SH-SY5Y (cell line): ENCODE results near the gene ANAPC16.

Experiments used
- GATA2 ChIP-seq: IDR thresholded peaks from 2 replicates; pipeline ENCODE4 v1.6.1; 2011; ENCODE audit warnings: mild to moderate bottlenecking, low read depth, low read length
- GATA3 ChIP-seq: IDR thresholded peaks from 2 replicates; pipeline ENCODE4 v1.6.1; 2011; ENCODE audit warnings: low read depth, mild to moderate bottlenecking, low read length, moderate library complexity

Gene ANAPC16

DNA sequence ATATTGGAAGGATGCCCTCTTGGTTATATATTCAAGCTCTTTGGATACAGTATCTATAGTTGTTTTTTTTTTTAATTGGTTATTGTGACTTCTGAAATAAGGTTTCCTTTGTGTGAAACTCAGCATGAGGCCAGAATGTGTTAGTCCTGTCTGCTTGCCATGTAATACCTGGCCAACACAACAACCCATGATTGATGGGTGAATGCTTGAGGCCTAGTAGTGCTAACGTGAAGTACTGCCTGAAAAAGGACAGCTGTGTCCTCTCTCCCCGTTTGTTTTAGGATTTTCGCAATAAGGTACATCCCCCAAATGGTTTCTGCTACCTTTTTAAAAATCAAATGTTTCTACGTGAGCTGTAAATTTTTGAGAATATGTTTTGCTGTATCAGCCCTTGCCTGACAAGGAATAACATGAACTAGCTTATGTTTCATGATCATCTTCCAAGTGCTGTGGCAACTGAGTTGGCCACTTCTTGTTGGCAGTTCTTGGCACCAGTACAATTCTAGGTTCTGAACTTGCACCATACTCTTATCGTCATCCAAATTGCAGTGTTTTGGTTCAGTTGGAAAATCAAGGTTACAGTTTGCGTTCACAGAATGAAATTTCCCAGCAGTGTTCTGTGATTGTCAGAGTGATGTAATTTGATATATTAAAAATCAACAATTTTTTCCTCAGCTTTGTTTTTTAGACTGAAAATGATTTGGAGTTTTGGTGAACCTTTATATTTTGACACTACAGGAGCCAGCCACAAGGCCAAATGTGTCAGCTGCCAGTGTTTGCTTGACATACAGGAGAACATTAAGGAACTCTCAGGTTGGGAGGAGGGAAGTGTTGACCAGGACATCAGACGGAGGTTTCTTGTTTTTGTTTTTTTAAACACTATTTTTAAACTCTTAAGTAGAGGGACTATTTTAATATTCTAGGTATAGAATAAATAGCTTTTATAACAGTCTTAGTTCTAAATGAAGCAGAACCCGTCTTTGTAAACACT lies 13.7 kb downstream of the ANAPC16 start:
- TF ChIP-seq GATA3 (no peak), GATA2 (no peak)

- TF ChIP-seq GATA3 (no peak), GATA2 (no peak)
Measured at GRCh38 chr10:72233621-72234020, 17.8 kb downstream of the ANAPC16 start.

- TF ChIP-seq GATA2 (no peak), GATA3 (no peak)
Measured at GRCh38 chr10:72234560-72235095, 18.8 kb downstream of the ANAPC16 start.

GRCh38 chr10:72235544-72236279 lies 19.9 kb downstream of the ANAPC16 start:
- TF ChIP-seq GATA2 = no peak
- no peak for TF ChIP-seq GATA3

DNA sequence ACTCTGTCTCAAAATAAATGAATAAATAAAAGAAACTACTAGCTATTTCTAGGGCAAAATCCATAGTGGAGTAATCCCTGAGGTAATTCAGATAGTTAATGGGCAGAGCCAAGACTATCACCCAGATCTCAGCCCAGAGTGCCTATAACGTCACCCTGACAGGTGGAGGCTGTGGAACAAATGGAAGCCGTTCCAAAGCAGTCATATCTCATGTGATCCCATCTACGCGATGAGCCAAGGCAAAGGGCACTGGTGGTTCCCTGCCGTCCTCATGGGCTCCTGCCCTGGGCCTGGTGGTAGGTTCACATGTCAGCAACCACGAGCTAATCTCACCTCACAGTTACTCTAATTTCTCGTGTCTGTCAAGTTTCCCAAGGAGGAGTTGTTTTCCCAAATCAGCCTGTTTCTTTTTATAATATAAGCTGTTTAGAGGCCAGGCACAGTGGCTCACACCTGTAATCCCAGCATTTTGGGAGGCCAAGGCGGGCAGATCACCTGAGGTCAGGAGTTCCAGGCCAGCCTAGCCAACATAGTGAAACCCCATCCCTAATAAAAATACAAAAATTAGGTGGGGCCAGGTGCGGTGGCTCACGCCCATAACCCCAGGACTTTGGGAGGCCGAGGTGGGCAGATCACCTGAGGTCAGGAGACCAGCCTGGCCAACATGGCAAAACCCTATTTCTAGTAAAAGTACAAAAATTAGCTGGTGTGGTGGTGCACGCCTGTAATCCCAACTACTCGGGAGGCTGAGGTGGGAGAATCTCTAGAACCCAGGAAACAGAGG lies 22.8 kb downstream of the ANAPC16 start:
- TF ChIP-seq GATA3 (no peak), GATA2 (no peak)

DNA sequence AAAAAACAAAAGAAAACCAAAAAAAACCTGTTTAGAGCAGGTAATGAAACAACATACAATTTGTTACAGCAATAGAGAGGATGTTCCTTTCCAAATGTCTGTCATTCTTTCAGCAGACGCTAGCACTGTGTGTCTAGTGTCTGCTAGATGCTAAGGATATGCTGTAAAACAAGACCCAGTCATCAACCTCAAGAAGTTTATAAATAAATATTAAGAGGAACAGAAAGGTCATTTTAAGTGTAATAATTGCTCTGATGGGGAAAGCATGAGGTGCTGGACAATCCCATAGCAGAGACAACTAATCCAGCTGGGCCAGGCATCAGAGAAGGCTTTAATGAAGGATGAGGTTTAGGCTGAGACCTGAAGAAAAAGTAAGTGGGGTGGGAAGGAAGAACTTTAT lies 23.6 kb downstream of the ANAPC16 start:
- TF ChIP-seq GATA2 (no peak), GATA3 (no peak)

DNA sequence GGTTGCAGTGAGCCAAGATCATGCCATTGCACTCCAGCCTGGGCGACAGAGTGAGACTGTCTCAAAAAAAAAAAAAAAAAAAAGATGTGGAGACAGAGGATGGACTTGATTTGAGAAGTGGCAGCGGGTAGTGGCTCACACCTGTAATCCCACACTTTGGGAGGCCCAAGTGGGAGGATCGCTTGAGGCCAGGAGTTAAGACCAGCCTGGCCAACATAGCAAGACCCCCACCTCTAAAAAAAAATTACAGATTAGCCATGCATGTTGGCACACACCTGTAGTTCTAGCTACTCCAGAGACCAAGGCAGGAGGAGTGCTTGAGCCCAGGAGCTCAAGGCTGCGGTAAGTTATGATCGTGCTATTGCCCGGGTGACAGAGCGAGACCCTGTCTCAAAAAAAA lies 24.6 kb downstream of the ANAPC16 start:
- TF ChIP-seq GATA3 (no peak), GATA2 (no peak)

DNA sequence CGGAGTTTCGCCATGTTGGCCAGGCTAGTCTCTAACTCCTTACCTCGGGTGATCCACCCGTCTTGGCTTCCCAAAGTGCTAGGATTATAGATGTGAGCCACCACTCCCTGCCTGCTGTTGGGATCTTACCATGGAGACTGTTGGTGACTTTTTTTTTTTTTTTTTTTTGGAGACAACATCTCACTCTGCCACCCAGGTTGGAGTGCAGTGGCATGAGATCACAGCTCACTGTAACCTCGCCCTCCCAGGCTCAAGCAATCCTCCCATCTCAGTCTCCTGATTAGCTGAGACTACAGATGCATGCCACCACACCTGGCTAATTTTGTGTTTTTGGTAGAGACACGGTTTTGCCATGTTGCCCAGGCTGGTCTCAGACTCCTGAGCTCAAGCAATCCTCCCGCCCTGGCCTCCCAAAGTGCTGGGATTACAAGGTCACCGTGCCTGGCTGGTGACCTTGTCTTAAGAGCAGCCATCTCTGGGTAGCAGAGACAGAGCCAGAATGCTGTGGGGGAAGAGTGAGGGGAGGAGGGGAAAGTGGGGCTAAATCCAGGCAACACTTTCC lies 26.0 kb downstream of the ANAPC16 start:
- no peak for TF ChIP-seq GATA3
- TF ChIP-seq GATA2 = no peak

GRCh38 chr10:72242675-72243074 lies 26.9 kb downstream of the ANAPC16 start:
- TF ChIP-seq GATA3 (no peak), GATA2 (no peak)

DNA sequence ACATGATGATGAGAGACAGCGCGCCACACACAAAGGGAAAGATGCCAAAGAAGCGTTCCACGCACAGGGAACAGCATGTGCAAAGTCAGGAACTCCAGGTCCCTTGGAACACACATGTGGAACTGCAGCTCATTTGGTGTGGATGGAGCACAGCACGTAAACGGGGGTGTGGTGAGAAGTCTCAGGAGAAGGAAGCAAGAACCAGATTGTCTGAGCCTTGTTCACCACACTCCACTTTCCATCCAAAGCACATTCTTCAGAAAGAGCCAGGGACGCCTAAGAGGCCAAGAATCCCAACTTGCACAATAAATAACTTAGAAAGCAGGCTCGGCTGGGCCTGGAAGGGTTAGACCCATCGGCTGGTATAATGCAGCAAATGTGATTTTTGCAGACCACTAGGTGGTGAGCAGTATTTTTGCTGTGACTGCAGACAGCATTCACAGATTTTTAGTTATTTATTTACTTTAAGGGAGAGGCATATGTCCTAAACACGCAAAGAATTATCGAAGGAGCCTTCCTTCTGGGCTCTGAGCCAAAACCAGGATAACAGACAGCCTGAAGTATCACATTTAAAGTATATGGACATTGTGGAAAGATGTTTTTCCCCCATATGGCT lies 28.1 kb downstream of the ANAPC16 start:
- TF ChIP-seq GATA2 (no peak), GATA3 (no peak)

- TF ChIP-seq GATA3 = no peak
- no peak for TF ChIP-seq GATA2
Measured at GRCh38 chr10:72244573-72245038, 28.8 kb downstream of the ANAPC16 start.

DNA sequence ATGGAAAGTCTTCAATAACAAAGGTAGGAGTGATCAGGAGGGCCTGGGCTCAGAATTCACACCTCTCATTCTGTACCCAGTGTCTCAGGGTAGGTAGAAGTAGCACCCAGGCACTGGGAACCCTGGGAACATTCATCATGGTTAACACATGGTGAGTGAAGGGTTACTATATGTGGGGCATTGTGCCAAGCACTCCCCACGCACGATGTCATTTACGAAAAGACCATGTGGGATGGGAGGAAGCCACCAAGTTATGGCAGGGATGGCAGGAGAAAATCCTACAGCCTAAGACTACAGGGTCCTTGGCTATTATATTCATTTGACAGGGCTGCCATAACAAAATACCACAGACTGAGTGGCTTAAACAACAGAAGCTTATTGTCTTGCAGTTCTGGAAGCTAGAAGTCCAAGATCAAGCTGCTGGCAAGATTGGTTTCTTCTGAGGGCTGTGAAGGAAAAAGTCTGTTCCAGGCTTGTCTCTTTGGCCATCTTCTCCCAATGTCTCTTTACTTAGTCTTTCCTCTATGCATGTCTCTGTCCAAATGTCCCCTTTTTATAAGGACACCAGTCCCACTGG lies 30.2 kb downstream of the ANAPC16 start:
- TF ChIP-seq GATA2 = no peak
- TF ChIP-seq GATA3 = no peak
